ENCODE data around the gene AGBL2.

GRCh38 chr11:47724041-47724729 is 9.0 kb upstream of the AGBL2 start:
- TF ChIP-seq EZH2 (IDR thresholded peaks at IDR 0.05; ENCODE audit: low read length, missing control alignments) = no peak
- TF ChIP-seq, protein P1, sequence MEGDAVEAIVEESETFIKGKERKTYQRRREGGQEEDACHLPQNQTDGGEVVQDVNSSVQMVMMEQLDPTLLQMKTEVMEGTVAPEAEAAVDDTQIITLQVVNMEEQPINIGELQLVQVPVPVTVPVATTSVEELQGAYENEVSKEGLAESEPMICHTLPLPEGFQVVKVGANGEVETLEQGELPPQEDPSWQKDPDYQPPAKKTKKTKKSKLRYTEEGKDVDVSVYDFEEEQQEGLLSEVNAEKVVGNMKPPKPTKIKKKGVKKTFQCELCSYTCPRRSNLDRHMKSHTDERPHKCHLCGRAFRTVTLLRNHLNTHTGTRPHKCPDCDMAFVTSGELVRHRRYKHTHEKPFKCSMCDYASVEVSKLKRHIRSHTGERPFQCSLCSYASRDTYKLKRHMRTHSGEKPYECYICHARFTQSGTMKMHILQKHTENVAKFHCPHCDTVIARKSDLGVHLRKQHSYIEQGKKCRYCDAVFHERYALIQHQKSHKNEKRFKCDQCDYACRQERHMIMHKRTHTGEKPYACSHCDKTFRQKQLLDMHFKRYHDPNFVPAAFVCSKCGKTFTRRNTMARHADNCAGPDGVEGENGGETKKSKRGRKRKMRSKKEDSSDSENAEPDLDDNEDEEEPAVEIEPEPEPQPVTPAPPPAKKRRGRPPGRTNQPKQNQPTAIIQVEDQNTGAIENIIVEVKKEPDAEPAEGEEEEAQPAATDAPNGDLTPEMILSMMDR (conservative IDR thresholded peaks at IDR 0.05 in 1 of 2, IDR thresholded peaks at IDR 0.05 in 1 of 2; ENCODE audit: low read depth in 1 of 2, low read length in 2 of 2) = no peak
